Pons (tissue), 1 donor: ENCODE measurements around the gene NLE1.

Experiments
- DNase-seq: peaks from one replicate; pipeline ENCODE4 v3.0.0-alpha.2; 2016; ENCODE audit warnings: low spot score

Gene NLE1

DNA sequence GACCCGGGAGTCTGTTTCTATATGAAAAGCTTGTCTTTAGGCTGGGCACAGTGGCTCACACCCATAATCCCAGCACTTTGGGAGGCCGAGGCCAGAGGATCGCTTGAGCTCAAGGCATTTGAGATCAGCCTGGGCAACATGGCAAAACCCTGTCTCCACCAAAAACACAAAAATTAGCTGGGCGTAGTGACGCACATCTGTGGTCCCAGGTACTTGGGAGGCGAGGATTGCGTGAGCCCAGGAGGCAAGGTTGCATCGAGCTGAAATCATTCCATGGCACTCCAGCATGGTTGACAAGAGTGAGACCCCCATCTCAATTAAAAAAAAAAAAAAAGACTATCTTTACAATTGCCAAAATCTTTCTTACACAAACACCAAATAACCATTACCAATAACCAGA is 55.9 kb downstream of the NLE1 start:
- no peak for DNase-seq

DNA sequence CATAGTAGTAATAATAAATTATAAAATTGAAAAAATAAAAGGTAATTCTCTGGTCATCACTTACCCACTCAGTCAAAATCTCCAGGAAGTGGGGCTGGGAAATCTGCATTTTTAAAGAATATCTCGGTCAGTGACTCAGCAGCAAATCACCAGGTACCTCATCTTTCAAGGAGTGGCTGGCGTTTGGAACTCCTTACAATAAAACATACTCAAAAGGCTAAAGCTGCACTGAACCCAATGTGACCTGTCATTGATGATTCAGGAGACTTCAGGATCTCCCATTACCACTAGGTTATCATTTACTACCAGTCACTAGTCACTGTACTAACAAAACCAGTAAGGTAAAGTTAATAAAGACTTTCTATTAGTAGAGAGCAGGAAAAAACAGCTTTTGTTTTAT is 57.1 kb downstream of the NLE1 start:
- DNase-seq, result peak; percentile 46

DNA sequence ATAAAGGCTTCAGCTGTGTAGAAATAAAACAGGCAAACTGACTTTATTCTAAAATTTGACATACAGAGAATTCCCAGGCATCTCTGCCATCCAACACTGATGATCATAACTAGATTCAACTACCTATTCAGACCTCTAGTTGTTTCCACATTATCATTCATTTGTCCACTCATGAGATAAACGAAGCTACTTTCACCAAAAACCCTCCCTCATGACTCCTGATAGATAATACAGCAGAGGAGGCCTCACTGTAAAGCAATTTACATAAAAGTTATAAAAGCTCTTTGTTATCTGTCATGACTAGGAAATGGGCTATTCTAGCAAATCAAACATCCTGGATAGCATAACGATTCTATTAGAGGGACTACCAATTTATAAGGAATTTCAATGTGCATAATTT is 59.0 kb downstream of the NLE1 start:
- DNase-seq, result peak; percentile 59

DNA sequence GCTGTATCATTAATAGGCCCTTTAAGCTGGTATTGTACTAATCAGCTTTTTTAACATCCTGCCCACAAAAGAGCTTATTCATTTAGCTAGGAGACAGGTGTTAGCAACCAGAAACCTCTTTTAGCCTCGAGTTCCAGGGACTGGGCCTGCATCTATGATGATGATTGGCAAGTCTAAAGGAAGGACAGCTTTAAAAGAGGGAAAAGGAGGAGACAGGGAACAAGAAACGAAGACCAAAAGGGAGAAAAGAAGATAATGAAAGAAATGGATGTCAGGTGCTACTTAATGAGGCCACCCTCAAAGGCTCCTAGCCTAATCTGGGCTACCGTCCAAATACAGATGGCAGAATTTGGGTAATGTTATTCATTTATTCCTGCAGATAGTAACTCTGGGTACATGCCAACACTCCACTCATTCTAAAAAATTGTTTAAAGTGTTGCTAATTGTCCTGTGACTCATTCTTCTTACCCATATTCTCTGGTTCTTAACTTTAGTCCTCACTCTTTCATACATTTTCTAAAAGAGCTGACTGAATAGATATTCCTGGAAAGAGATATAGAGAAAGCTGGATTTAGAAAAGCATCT is 59.9 kb downstream of the NLE1 start:
- peak; percentile 70 for DNase-seq

DNA sequence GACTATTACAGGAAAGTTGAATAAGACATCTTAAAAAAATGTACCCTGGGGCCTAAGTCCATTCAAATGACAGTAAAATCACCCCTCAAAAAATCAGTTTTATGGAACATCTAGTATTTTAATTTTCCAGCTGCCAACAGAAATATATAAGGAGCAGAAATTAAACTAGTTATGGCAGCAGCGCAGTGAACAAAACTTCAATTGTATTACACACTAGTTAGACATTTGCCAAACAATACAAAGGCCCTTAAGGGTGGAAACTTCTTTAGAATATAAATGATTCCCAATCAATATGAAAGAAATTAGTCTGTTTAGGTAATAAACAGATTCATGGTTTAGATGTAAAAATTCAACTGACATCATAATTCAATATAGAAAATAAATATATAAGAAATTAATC is 60.5 kb downstream of the NLE1 start:
- DNase-seq, result peak; percentile 79

DNA sequence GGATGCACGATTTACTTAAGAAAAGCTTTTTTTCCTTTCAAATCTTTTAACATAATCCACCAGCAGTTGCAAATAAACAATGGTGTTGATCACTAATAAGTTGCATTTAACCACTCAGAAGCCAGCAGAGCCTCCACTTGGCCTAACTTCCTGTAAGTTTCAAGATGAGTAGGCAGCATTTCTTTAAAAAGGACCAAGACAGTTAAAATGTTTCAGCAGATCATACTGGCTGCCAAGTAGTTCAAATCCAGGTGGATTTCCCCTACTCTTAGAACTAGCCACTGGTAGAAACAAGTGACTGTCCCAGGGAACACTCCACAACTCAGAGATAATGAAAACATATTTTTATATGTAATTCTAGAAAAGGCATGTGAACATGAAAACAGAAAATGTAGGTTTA is 61.6 kb downstream of the NLE1 start:
- no peak for DNase-seq

DNA sequence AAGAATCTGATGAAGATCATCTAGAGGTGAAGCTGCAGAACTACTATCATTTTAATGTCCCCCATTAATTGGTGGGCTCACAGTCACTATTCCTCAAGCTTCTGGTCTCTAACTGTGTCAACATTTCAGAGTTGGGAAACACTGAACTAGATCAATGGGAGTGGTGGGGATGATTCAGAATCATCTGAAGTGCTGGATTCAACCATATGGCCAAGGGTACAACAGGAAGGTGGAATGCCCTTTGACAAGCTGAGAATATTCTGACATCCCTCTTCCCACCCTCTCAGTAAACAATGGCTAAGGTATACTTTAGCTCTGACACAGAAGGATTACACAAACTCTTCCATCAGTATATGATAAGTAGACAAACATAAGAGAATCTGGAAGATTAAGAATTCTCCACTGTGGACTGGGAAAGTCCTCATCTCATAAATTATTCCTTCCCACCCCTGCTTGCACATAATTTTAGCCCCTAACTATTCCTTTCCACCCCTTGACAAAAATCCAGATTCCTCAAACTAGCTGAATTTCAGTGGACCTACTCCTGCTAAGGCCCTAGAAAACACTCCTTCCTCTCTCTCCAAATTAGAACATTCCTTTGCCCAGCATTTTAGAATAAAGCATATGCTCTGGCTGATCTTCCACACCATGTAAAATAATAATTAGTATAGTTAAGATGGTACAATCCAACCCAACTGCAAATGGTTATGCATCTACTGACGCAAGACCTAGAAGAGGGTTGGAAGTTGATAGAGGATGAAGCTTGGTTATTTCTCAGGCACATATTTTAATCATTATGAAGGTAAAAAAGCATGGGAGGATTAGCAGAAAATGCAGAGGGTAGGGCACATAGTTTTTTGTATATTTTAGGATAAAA is 62.3 kb downstream of the NLE1 start:
- DNase-seq, result no peak
